Activated naive CD4-positive, alpha-beta T cell treated with anti-CD3 and anti-CD28 coated beads, Interleukin-2, amount 10 ng/mL, durations not matched to agents 7 days and 5 days (primary cell): ENCODE data around the gene FADS3.

Experiments
- CTCF ChIA-PET: fragments of 350-600 bp; sonication (Branson Sonifier 250); formaldehyde crosslinking; loops from one replicate; lab custom pipeline; 2021; ENCODE audit warnings: antibody characterized with exemption; lab: Charles Lee
- DNase-seq: peaks from one replicate; pipeline ENCODE4 v3.0.0-alpha.2; 2020
- H3K27ac Mint-ChIP-seq: one replicate; pipeline ENCODE4 v1.8.0; 2021; ENCODE audit warnings: mild to moderate bottlenecking, moderate library complexity, mixed read lengths
- H3K27me3 Mint-ChIP-seq: one replicate; pipeline ENCODE4 v1.8.0; 2021; ENCODE audit warnings: mild to moderate bottlenecking, mixed read lengths
- H3K36me3 Mint-ChIP-seq: one replicate; pipeline ENCODE4 v1.8.0; 2021; ENCODE audit warnings: mixed read lengths
- H3K4me1 Mint-ChIP-seq: one replicate; pipeline ENCODE4 v1.8.0; 2021; ENCODE audit warnings: mixed read lengths
- H3K4me3 Mint-ChIP-seq: one replicate; pipeline ENCODE4 v1.8.0; 2021; ENCODE audit warnings: mild to moderate bottlenecking, moderate library complexity, mixed read lengths
- H3K9me3 Mint-ChIP-seq: one replicate; pipeline ENCODE4 v1.8.0; 2021; ENCODE audit warnings: mixed read lengths

The FADS3 gene

GRCh38 chr11:61918938-61919704 is 27.8 kb upstream of the FADS3 start:
- Mint-ChIP-seq H3K36me3 (no peaks in the 10 kb centered on the region), H3K27ac (no peak overlapping the region), H3K4me1 (peaks cover 9% of the 10 kb centered on the region), H3K4me3 (no peak overlapping the region), H3K27me3 (peaks cover 90% of the 10 kb centered on the region), H3K9me3 (no peaks in the 10 kb centered on the region)
- CTCF ChIA-PET, result interaction anchor here (1.1 to 1.4 kb wide), 2 partner anchors 9 to 162 kb away, joined by 3 to 4 read pairs; no protein-coding TSS in a partner anchor
- DNase-seq, result no peak

- peak overlapping the region; percentile 58 for H3K4me3 Mint-ChIP-seq
- CTCF ChIA-PET, result interaction anchor here (1.4 kb wide), 1 partner anchor 163 kb away, joined by 3 read pairs; no protein-coding TSS in a partner anchor
- no peaks in the 10 kb centered on the region for H3K36me3 Mint-ChIP-seq
- H3K27me3 Mint-ChIP-seq, result peaks cover 88% of the 10 kb centered on the region
- DNase-seq, result no peak
- H3K9me3 Mint-ChIP-seq, result no peaks in the 10 kb centered on the region
- H3K27ac Mint-ChIP-seq, result no peak overlapping the region
- peaks cover 9% of the 10 kb centered on the region for H3K4me1 Mint-ChIP-seq
Observed at GRCh38 chr11:61918251-61918937, 27.0 kb upstream of the FADS3 start.

GRCh38 chr11:61917334-61918109 is 26.2 kb upstream of the FADS3 start, which contains the start of gene RAB3IL1:
RAB3IL1 (minus strand) TSS chr11:61917566; CDS start chr11:61917367, 199 bp downstream.
- H3K4me1 Mint-ChIP-seq, result peaks cover 9% of the 10 kb centered on the region
- CTCF ChIA-PET, result interaction anchor here (0.9 kb wide), 1 partner anchor 20 kb away, joined by 3 read pairs; no protein-coding TSS in a partner anchor
- no peaks in the 10 kb centered on the region for H3K9me3 Mint-ChIP-seq
- peak within 1 kb of the TSS; percentile 58 for H3K4me3 Mint-ChIP-seq
- no peak within 1 kb of the TSS for H3K27ac Mint-ChIP-seq
- H3K27me3 Mint-ChIP-seq, result peaks cover 80% of the 10 kb centered on the region
- DNase-seq, result no peak
- no peaks in the 10 kb centered on the region for H3K36me3 Mint-ChIP-seq

- Mint-ChIP-seq H3K36me3 (no peaks in the 10 kb centered on the region), H3K27me3 (peaks cover 77% of the 10 kb centered on the region), H3K4me1 (peaks cover 9% of the 10 kb centered on the region), H3K9me3 (no peaks in the 10 kb centered on the region), H3K27ac (no peak overlapping the region), H3K4me3 (peak overlapping the region; percentile 44)
- CTCF ChIA-PET, result interaction anchor here (0.9 to 2.3 kb wide), 2 partner anchors 19 to 31 kb away, joined by 3 to 5 read pairs; no protein-coding TSS in a partner anchor
- DNase-seq, result no peak
Observed at GRCh38 chr11:61916737-61917333, 25.5 kb upstream of the FADS3 start.

GRCh38 chr11:61914471-61915171 is 23.3 kb upstream of the FADS3 start:
- H3K27ac Mint-ChIP-seq, result no peak overlapping the region
- DNase-seq, result no peak
- H3K9me3 Mint-ChIP-seq, result no peaks in the 10 kb centered on the region
- no peaks in the 10 kb centered on the region for H3K36me3 Mint-ChIP-seq
- CTCF ChIA-PET, result interaction anchor here (1.1 to 3.2 kb wide), 3 partner anchors 15 to 193 kb away, joined by 4 to 10 read pairs (median 5); no protein-coding TSS in a partner anchor
- no peak overlapping the region for H3K4me3 Mint-ChIP-seq
- H3K27me3 Mint-ChIP-seq, result peaks cover 58% of the 10 kb centered on the region
- peaks cover 9% of the 10 kb centered on the region for H3K4me1 Mint-ChIP-seq

GRCh38 chr11:61913699-61914395 is 22.5 kb upstream of the FADS3 start:
- Mint-ChIP-seq H3K4me1 (peaks cover 9% of the 10 kb centered on the region), H3K9me3 (no peaks in the 10 kb centered on the region), H3K36me3 (no peaks in the 10 kb centered on the region), H3K27me3 (peaks cover 50% of the 10 kb centered on the region), H3K27ac (no peak overlapping the region), H3K4me3 (no peak overlapping the region)
- CTCF ChIA-PET, result interaction anchor here (1.1 to 3.2 kb wide), 2 partner anchors 15 to 194 kb away, joined by 4 to 10 read pairs; no protein-coding TSS in a partner anchor
- no peak for DNase-seq

- Mint-ChIP-seq H3K36me3 (no peaks in the 10 kb centered on the region), H3K9me3 (no peaks in the 10 kb centered on the region), H3K27ac (no peak overlapping the region), H3K27me3 (peaks cover 43% of the 10 kb centered on the region), H3K4me3 (no peak overlapping the region), H3K4me1 (peaks cover 6% of the 10 kb centered on the region)
- DNase-seq, result no peak
- CTCF ChIA-PET, result interaction anchor here (0.7 to 3.2 kb wide), 3 partner anchors 14 to 195 kb away, joined by 3 to 10 read pairs (median 4); no protein-coding TSS in a partner anchor
Observed at GRCh38 chr11:61912991-61913698, 21.8 kb upstream of the FADS3 start.

- Mint-ChIP-seq H3K4me3 (no peak overlapping the region), H3K9me3 (no peaks in the 10 kb centered on the region), H3K4me1 (no peaks in the 10 kb centered on the region), H3K27me3 (peaks cover 37% of the 10 kb centered on the region), H3K36me3 (no peaks in the 10 kb centered on the region), H3K27ac (no peak overlapping the region)
- DNase-seq, result no peak
- CTCF ChIA-PET, result interaction anchor here (0.7 to 3.2 kb wide), 2 partner anchors 13 to 16 kb away, joined by 3 to 10 read pairs; no protein-coding TSS in a partner anchor
Observed at GRCh38 chr11:61912530-61912898, 21.2 kb upstream of the FADS3 start.

- Mint-ChIP-seq H3K9me3 (no peaks in the 10 kb centered on the region), H3K4me1 (no peaks in the 10 kb centered on the region), H3K27ac (no peak overlapping the region), H3K36me3 (no peaks in the 10 kb centered on the region), H3K27me3 (peaks cover 33% of the 10 kb centered on the region), H3K4me3 (no peak overlapping the region)
- no peak for DNase-seq
- CTCF ChIA-PET, result interaction anchor here (3.2 kb wide), 1 partner anchor 13 kb away, joined by 10 read pairs; no protein-coding TSS in a partner anchor
Observed at GRCh38 chr11:61911701-61912529, 20.6 kb upstream of the FADS3 start.

- DNase-seq, result no peak
- no peak overlapping the region for H3K27ac Mint-ChIP-seq
- CTCF ChIA-PET, result no interaction called here
- no peaks in the 10 kb centered on the region for H3K36me3 Mint-ChIP-seq
- H3K9me3 Mint-ChIP-seq, result no peaks in the 10 kb centered on the region
- peaks cover 26% of the 10 kb centered on the region for H3K27me3 Mint-ChIP-seq
- H3K4me1 Mint-ChIP-seq, result no peaks in the 10 kb centered on the region
- H3K4me3 Mint-ChIP-seq, result no peak overlapping the region
Observed at GRCh38 chr11:61911128-61911700, 19.9 kb upstream of the FADS3 start.
